Hepatocyte (in vitro differentiated cells): ENCODE results near the gene JARID2. TPM values are rescaled to one million over a fixed set of nuclear protein-coding genes. Genes with fewer than 3 reads are reported as not detected.
A peak's percentile ranks its signal among the peaks of the same experiment; 100 is the strongest.

Source experiments
- DNase-seq: peaks from one replicate; pipeline ENCODE4 v3.0.0-alpha.2; 2016; ENCODE audit warnings: low spot score
- H2AFZ ChIP-seq: fragments of 200-600 bp; sonication (generic); 2 replicates; pipeline ENCODE4 v1.6.0; 2016; ENCODE audit warnings: antibody characterized with exemption, mild to moderate bottlenecking
- H3K27ac ChIP-seq: fragments of 200-600 bp; sonication (generic); 2 replicates; pipeline ENCODE4 v1.5.1; 2016; ENCODE audit warnings: mild to moderate bottlenecking
- H3K27me3 ChIP-seq: fragments of 200-600 bp; sonication (generic); 2 replicates; pipeline ENCODE4 v1.6.1; 2016
- H3K36me3 ChIP-seq: fragments of 200-600 bp; sonication (generic); replicated peaks from 2 replicates; pipeline ENCODE4 v1.5.1; 2016; ENCODE audit warnings: low read depth; ENCODE audit not compliant: insufficient read depth
- H3K4me1 ChIP-seq: fragments of 200-600 bp; sonication (generic); 2 replicates; pipeline ENCODE4 v1.5.1; 2016; ENCODE audit warnings: mild to moderate bottlenecking, moderate library complexity; ENCODE audit not compliant: insufficient read depth
- H3K4me2 ChIP-seq: fragments of 200-600 bp; sonication (generic); 2 replicates; pipeline ENCODE4 v1.6.0; 2016
- H3K4me3 ChIP-seq: fragments of 200-600 bp; sonication (generic); 2 replicates; pipeline ENCODE4 v1.5.1; 2016; ENCODE audit warnings: mild to moderate bottlenecking
- H3K79me2 ChIP-seq: fragments of 200-600 bp; sonication (generic); 2 replicates; pipeline ENCODE4 v1.6.0; 2017; ENCODE audit warnings: mild to moderate bottlenecking
- H3K9me2 ChIP-seq: fragments of 200-600 bp; sonication (generic); replicated peaks from 2 replicates; pipeline ENCODE4 v1.6.0; 2017; ENCODE audit warnings: mild to moderate bottlenecking; ENCODE audit not compliant: insufficient read depth
- H3K9me3 ChIP-seq: fragments of 200-600 bp; sonication (generic); 2 replicates; pipeline ENCODE4 v1.5.1; 2016; ENCODE audit warnings: low read depth, mild to moderate bottlenecking
- H4K20me1 ChIP-seq: fragments of 200-600 bp; sonication (generic); 2 replicates; pipeline ENCODE4 v1.6.0; 2016; ENCODE audit warnings: mild to moderate bottlenecking; ENCODE audit not compliant: insufficient read depth, poor library complexity, severe bottlenecking
- CTCF ChIP-seq: fragments of 200-600 bp; sonication (generic); IDR thresholded peaks from 2 replicates; pipeline ENCODE4 v1.5.1; 2016; ENCODE audit warnings: antibody characterized with exemption, mild to moderate bottlenecking; ENCODE audit not compliant: poor library complexity
- EZH2 ChIP-seq: fragments of 200-600 bp; sonication (generic); IDR thresholded peaks from 2 replicates; pipeline ENCODE4 v1.6.1; 2016; ENCODE audit warnings: antibody characterized with exemption, mild to moderate bottlenecking, borderline replicate concordance
- EZH2phosphoT487 ChIP-seq: fragments of 200-600 bp; sonication (generic); IDR thresholded peaks from one replicate; pipeline ENCODE4 v1.6.1; 2018; ENCODE audit warnings: antibody characterized with exemption, mild to moderate bottlenecking, low read depth, moderate library complexity; ENCODE audit not compliant: unreplicated experiment, severe bottlenecking
- WGBS: methylation state at CpG from one replicate; pipeline ENCODE4 v1.1.6; 2016; ENCODE audit warnings: low lambda C conversion rate; ENCODE audit errors: missing lambda C conversion rate; 5-methylcytosine and 5-hydroxymethylcytosine counted together
- polyA plus RNA-seq: library from polyadenylated mRNA; unstranded; fragments of >200 nt; fragmentation: Nextera tagmentation; extraction: Ambion mirVana; gene quantifications from 2 replicates; pipeline ENCODE4 v1.2.1, GENCODE V29; 2016
- total RNA-seq: library from RNA; depleted of rRNA; stranded (reverse); fragments of >200 nt; gene quantifications from 2 replicates; pipeline ENCODE4 v1.2.3, GENCODE V29; 2014

JARID2 gene
- total and polyA plus RNA-seq, 2 experiments from 2014 or later: 4.6 to 11.6 TPM

GRCh38 chr6:15357782-15358181, 111.9 kb downstream of the JARID2 start:
- H3K4me2 ChIP-seq: peak overlapping the region; percentile 32
- peaks cover 19% of the 10 kb centered on the region for H3K4me1 ChIP-seq
- H3K4me3 ChIP-seq: no peak overlapping the region
- H3K27ac ChIP-seq: no peak overlapping the region
- no peak overlapping the region for H2AFZ ChIP-seq
- 31% methylated on average over 5 of the region's 5 CpGs for WGBS
- peaks cover 89% of the 10 kb centered on the region for H3K79me2 ChIP-seq
- H3K9me3 ChIP-seq: no peaks in the 10 kb centered on the region
- H3K36me3 ChIP-seq: no peaks in the 10 kb centered on the region
- TF ChIP-seq CTCF (no peak), EZH2phosphoT487 (no peak), EZH2 (no peak)
- DNase-seq: no peak
- peaks cover 9% of the 10 kb centered on the region for H4K20me1 ChIP-seq
- no peaks in the 10 kb centered on the region for H3K9me2 ChIP-seq
- no peaks in the 10 kb centered on the region for H3K27me3 ChIP-seq

GRCh38 chr6:15358579-15359327, 112.9 kb downstream of the JARID2 start:
- WGBS: 83% methylated on average over 9 of the region's 9 CpGs
- no peaks in the 10 kb centered on the region for H3K36me3 ChIP-seq
- no peaks in the 10 kb centered on the region for H3K27me3 ChIP-seq
- H3K27ac ChIP-seq: no peak overlapping the region
- H3K79me2 ChIP-seq: peaks cover 88% of the 10 kb centered on the region
- H3K4me2 ChIP-seq: no peak overlapping the region
- DNase-seq: no peak
- TF ChIP-seq EZH2phosphoT487: no peak
- no peak for TF ChIP-seq EZH2
- no peak for TF ChIP-seq CTCF
- H4K20me1 ChIP-seq: peaks cover 13% of the 10 kb centered on the region
- peaks cover 26% of the 10 kb centered on the region for H3K4me1 ChIP-seq
- no peak overlapping the region for H2AFZ ChIP-seq
- H3K9me2 ChIP-seq: no peaks in the 10 kb centered on the region
- H3K9me3 ChIP-seq: no peaks in the 10 kb centered on the region
- H3K4me3 ChIP-seq: no peak overlapping the region

GRCh38 chr6:15359335-15359862, 113.5 kb downstream of the JARID2 start:
- Histone ChIP-seq H3K9me2 (no peaks in the 10 kb centered on the region), H3K9me3 (no peaks in the 10 kb centered on the region), H3K4me1 (peaks cover 31% of the 10 kb centered on the region), H4K20me1 (peaks cover 16% of the 10 kb centered on the region), H2AFZ (no peak overlapping the region), H3K36me3 (no peaks in the 10 kb centered on the region), H3K4me2 (no peak overlapping the region), H3K27me3 (no peaks in the 10 kb centered on the region), H3K79me2 (peaks cover 83% of the 10 kb centered on the region), H3K27ac (no peak overlapping the region), H3K4me3 (no peak overlapping the region)
- DNase-seq: no peak
- TF ChIP-seq EZH2: no peak
- TF ChIP-seq CTCF: no peak
- no peak for TF ChIP-seq EZH2phosphoT487
- WGBS: 86% methylated on average over 11 of the region's 11 CpGs
